Measurements from ENCODE around the gene TPST2.
"Not testable (repeated sequence)": the region's sequence is repeated elsewhere in the genome, so short reads cannot be mapped to it uniquely, and the experiment has no call there.

The TPST2 gene

DNA sequence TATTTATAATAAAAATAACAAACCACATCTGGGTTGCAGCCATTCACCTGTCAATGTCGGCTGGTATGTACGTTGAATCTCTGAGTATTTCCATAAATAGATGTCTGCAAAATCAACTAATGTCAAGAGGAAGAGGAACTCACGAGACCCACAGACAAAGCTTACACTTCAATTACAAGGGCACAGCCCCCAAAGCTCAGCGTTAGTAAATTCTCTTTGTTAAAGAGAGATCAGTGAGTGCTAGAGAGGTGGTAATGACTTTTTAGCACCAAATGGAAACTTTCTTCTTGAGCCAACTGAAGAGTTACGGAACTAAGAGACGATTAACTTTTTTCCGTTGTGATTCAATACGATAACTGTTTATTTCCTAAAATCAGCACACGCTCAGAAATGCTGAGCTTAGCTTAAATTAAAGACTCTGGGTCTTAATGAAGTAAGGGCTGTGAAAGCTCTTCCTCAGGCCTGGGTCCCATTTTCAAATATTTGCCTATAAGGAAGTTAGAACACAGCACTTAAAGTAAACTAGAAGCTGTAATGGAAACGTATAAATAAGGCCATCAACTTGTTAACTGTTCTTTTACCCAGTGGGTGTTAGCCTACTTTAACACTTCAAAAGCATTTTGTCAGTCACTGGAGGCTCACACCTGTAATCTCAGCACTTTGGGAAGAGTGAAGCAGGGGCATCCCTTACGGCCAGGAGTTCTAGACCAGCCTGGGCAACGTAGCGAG, 54.9 kb downstream of the TPST2 start:
- no peak overlapping the region for H3K27ac ChIP-seq
- no peaks in the 10 kb centered on the region for H3K9me3 ChIP-seq (ENCODE audit: low read depth, low read length)
- H3K4me3 ChIP-seq = no peak overlapping the region
- TF ChIP-seq FOXP2 (optimal IDR thresholded peaks at IDR 0.05; ENCODE audit: control extremely low read depth, extremely low read length, insufficient read depth) = no peak
- TF ChIP-seq EZH2 (IDR thresholded peaks at IDR 0.05) = no peak
- no peak for TF ChIP-seq POLR2AphosphoS5 (IDR thresholded peaks at IDR 0.05; ENCODE audit: borderline replicate concordance, low read depth, low read length)
- DNase-seq (ENCODE audit: low read depth, low spot score) = no peak
- H3K36me3 ChIP-seq (ENCODE audit: insufficient read depth, low read length) = no peaks in the 10 kb centered on the region
- H3K9ac ChIP-seq (ENCODE audit: insufficient read length) = no peak overlapping the region

DNA sequence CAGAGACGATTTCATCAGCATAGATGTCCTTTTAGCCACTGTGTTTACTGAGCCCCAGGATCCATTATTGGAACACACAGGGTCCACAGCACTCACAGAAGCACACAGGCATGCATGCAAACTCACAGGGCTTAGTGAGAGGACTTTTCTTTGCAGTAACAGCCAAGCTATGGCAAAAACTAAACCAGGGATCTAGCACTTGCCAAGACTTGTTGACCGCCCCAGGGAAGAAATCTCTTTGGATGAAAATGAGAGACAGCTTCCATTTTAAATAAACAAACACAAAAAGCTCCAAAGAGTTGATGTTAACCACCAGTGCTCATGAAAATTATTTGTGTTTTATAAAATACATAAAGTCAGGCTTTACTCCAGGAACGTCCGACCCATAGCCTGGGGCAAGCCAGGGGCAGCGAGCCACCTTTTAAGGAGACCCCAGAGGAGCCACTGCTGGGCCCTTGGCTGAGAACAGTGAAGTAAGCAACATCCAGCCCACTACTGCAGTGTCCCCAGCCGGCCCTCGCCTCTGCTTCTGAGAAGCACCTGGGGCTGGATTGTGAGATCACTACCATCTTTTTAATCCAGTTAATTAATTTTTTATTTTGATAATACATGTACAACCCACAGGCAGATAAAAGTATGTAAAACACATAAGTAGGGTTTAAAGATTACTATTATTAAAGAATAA, 55.6 kb downstream of the TPST2 start:
- Histone ChIP-seq H3K4me3 (no peak overlapping the region), H3K27ac (no peak overlapping the region), H3K36me3 (ENCODE audit: insufficient read depth, low read length) (no peaks in the 10 kb centered on the region), H3K9me3 (ENCODE audit: low read depth, low read length) (no peaks in the 10 kb centered on the region), H3K9ac (ENCODE audit: insufficient read length) (no peak overlapping the region)
- no peak for DNase-seq (ENCODE audit: low read depth, low spot score)
- TF ChIP-seq POLR2AphosphoS5 (IDR thresholded peaks at IDR 0.05; ENCODE audit: borderline replicate concordance, low read depth, low read length) (no peak), FOXP2 (optimal IDR thresholded peaks at IDR 0.05; ENCODE audit: control extremely low read depth, extremely low read length, insufficient read depth) (no peak), EZH2 (IDR thresholded peaks at IDR 0.05) (no peak)

DNA sequence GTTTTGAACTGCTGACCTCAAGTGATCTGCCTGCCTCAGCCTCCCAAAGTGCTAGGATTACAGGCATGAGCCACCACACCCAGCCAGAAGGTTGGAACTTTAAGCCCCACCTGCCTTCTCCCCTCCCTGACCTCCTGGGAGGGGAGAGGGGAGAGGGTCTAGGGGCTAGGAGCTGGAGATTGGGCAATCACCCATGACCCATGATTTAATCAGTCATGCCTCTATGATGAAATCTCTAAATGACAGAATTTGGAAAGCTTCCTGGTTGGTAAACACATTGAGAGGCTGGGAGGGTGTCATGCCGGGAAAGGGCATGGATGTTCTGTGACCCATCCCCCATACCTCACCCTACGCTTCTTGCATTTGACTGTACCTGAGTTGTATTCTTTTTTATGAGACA, 60.6 kb downstream of the TPST2 start:
- Histone ChIP-seq H3K36me3 (ENCODE audit: insufficient read depth, low read length) (no peaks in the 10 kb centered on the region), H3K27ac (no peak overlapping the region), H3K9me3 (ENCODE audit: low read depth, low read length) (no peaks in the 10 kb centered on the region), H3K9ac (ENCODE audit: insufficient read length) (no peak overlapping the region), H3K4me3 (no peak overlapping the region)
- no peak for DNase-seq (ENCODE audit: low read depth, low spot score)
- no peak for TF ChIP-seq FOXP2 (optimal IDR thresholded peaks at IDR 0.05; ENCODE audit: control extremely low read depth, extremely low read length, insufficient read depth)
- TF ChIP-seq POLR2AphosphoS5 (IDR thresholded peaks at IDR 0.05; ENCODE audit: borderline replicate concordance, low read depth, low read length) = no peak
- no peak for TF ChIP-seq EZH2 (IDR thresholded peaks at IDR 0.05)

DNA sequence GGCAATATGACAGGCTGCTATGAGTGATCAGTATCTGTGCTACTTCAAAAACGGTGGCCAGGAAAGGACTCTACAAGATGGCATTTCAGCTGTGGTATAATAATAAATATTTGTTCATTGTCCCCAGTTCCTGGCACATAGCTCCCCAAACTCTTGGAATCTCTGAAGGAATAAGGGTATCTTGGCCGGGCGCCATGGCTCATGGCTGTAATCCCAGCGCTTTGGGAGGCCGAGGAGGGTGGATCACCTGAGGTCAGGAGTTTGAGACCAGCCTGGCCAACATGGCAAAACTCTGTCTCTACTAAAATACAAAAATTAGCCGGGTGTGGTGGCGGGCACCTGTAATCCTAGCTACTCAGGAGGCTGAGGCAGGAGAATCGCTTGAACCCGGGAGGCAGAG, 61.4 kb downstream of the TPST2 start:
- DNase-seq (ENCODE audit: low read depth, low spot score); H3K9ac ChIP-seq (ENCODE audit: insufficient read length); H3K36me3 ChIP-seq (ENCODE audit: insufficient read depth, low read length); H3K4me3 ChIP-seq; H3K27ac ChIP-seq; H3K9me3 ChIP-seq (ENCODE audit: low read depth, low read length): not testable (repeated sequence)

DNA sequence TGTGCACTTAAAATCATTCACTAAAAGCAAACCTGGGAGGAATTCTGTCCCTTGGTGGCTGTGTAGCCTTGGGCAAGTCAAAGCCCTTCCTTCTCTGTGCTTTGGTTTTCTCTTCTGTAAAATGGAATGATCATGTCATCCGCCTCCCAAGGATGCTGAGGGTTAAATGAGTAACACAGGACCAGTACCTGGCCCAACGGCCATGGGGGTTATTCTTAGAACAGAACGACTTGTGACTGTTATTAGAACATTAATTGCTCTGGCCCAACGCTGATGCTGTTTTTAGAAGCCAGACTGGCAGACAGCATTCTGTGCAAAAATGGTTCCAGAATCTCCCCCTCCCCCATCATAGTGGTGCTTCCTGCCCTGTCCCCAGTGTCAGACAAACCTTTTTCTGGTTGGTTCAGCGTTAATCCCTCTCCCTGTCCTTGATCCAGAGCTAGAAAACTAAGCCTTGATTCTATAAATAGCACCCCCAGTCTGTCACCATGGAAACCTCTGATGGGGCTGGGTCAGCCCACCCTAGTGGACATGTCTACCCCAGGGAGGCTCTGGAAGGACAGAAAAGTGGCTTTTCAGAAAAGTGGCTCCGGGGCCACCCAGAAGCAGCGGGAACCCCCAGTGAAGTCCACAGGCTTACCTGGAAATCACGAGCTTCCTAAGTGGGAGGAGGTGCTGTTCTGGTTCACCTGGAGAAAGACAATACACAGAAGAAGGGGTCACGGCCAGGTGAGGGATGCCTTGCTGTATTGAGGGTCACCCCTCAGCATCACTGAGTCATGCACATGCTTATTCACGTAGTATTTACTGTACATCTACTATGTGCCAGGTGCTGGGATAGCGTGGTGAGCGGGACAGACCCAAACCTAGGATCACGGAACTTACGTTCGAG, 62.1 kb downstream of the TPST2 start:
- Histone ChIP-seq H3K27ac (no peak overlapping the region), H3K9ac (ENCODE audit: insufficient read length) (no peak overlapping the region), H3K4me3 (no peak overlapping the region), H3K9me3 (ENCODE audit: low read depth, low read length) (no peaks in the 10 kb centered on the region), H3K36me3 (ENCODE audit: insufficient read depth, low read length) (no peaks in the 10 kb centered on the region)
- DNase-seq (ENCODE audit: low read depth, low spot score) = no peak
- no peak for TF ChIP-seq EZH2 (IDR thresholded peaks at IDR 0.05)
- no peak for TF ChIP-seq POLR2AphosphoS5 (IDR thresholded peaks at IDR 0.05; ENCODE audit: borderline replicate concordance, low read depth, low read length)
- no peak for TF ChIP-seq FOXP2 (optimal IDR thresholded peaks at IDR 0.05; ENCODE audit: control extremely low read depth, extremely low read length, insufficient read depth)

DNA sequence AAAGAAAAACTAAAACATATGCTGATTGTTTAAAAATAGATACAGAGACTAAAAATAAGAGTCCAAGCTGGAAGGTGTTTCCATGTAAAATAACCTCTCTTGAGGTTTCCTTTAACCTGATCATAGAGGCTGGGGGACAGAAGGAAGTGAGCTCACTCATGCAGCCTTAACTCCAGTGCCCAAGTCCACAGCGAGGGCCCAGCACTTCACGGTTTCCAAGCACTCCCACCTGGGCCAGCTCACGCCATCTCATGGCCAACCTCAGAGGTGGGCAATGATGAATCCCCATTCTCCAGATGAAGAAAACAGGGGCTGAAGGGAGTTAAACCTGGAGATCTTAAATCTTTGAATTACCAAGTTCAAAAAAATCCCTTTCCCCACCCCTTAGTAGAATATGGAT, 62.8 kb downstream of the TPST2 start:
- TF ChIP-seq FOXP2 (optimal IDR thresholded peaks at IDR 0.05; ENCODE audit: control extremely low read depth, extremely low read length, insufficient read depth) (no peak), POLR2AphosphoS5 (IDR thresholded peaks at IDR 0.05; ENCODE audit: borderline replicate concordance, low read depth, low read length) (no peak), EZH2 (IDR thresholded peaks at IDR 0.05) (no peak)
- Histone ChIP-seq H3K9ac (ENCODE audit: insufficient read length) (no peak overlapping the region), H3K27ac (no peak overlapping the region), H3K9me3 (ENCODE audit: low read depth, low read length) (no peaks in the 10 kb centered on the region), H3K4me3 (no peak overlapping the region), H3K36me3 (ENCODE audit: insufficient read depth, low read length) (no peaks in the 10 kb centered on the region)
- no peak for DNase-seq (ENCODE audit: low read depth, low spot score)

DNA sequence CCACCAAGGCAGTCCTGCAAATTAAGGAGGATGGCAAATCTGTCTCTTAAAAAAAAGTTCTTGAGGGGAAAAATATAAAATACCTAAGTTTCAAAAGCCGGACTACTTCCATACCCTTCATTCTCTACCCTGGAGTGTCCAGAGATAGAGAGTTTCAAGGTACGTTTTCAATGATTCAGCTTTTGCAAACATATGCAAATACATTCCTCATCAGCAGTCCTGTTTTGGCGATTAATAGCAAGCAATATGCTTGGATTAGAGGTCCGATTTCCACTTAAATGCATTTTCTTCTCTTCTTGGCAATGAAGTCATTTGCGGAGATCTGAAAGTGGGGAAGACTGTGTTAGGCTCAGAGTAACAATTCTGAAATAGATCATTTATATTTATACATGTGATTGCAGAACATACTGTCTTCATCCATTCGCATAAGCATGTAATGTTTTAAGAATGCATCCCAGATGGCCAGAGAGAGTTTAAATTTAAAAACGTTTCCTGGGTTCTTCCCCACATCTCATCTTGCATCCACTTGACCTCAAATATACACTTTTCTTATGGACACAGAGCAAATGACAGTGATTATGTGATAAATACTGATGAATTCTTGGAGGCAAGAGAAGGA, 63.9 kb downstream of the TPST2 start:
- no peak for TF ChIP-seq FOXP2 (optimal IDR thresholded peaks at IDR 0.05; ENCODE audit: control extremely low read depth, extremely low read length, insufficient read depth)
- TF ChIP-seq POLR2AphosphoS5 (IDR thresholded peaks at IDR 0.05; ENCODE audit: borderline replicate concordance, low read depth, low read length) = no peak
- TF ChIP-seq EZH2 (IDR thresholded peaks at IDR 0.05) = no peak

DNA sequence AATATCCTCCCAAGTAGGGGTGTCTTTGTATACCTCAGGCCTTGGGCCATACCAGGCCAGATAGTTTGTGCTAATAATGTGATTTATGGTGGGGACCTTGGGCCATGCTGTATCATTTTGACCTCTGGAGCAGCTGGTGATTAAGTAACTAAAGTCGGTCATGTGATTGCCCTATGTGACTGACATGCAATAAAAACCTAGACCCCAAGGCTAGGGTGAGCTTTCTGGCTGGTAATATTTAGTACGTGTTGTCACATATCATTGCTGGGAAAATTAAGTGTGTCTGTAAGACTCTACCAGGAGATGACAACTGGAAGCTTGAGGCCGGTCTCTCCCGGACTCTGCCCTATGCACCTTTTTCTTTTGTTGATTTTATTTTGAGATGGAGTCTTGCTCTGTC, 65.1 kb downstream of the TPST2 start:
- Histone ChIP-seq H3K36me3 (ENCODE audit: insufficient read depth, low read length) (no peaks in the 10 kb centered on the region), H3K9me3 (ENCODE audit: low read depth, low read length) (no peaks in the 10 kb centered on the region), H3K4me3 (no peak overlapping the region), H3K27ac (no peak overlapping the region), H3K9ac (ENCODE audit: insufficient read length) (no peak overlapping the region)
- no peak for DNase-seq (ENCODE audit: low read depth, low spot score)
- TF ChIP-seq FOXP2 (optimal IDR thresholded peaks at IDR 0.05; ENCODE audit: control extremely low read depth, extremely low read length, insufficient read depth) (no peak), EZH2 (IDR thresholded peaks at IDR 0.05) (no peak), POLR2AphosphoS5 (IDR thresholded peaks at IDR 0.05; ENCODE audit: borderline replicate concordance, low read depth, low read length) (no peak)

More for the DNA sequence above, 63.9 kb downstream of the TPST2 start:
- Histone ChIP-seq H3K27ac (no peak overlapping the region), H3K36me3 (ENCODE audit: insufficient read depth, low read length) (no peaks in the 10 kb centered on the region), H3K9ac (ENCODE audit: insufficient read length) (no peak overlapping the region), H3K4me3 (no peak overlapping the region), H3K9me3 (ENCODE audit: low read depth, low read length) (no peaks in the 10 kb centered on the region)
- DNase-seq (ENCODE audit: low read depth, low spot score) = no peak
